Measurements from ENCODE around the gene HSPA12A.

Gene HSPA12A

DNA sequence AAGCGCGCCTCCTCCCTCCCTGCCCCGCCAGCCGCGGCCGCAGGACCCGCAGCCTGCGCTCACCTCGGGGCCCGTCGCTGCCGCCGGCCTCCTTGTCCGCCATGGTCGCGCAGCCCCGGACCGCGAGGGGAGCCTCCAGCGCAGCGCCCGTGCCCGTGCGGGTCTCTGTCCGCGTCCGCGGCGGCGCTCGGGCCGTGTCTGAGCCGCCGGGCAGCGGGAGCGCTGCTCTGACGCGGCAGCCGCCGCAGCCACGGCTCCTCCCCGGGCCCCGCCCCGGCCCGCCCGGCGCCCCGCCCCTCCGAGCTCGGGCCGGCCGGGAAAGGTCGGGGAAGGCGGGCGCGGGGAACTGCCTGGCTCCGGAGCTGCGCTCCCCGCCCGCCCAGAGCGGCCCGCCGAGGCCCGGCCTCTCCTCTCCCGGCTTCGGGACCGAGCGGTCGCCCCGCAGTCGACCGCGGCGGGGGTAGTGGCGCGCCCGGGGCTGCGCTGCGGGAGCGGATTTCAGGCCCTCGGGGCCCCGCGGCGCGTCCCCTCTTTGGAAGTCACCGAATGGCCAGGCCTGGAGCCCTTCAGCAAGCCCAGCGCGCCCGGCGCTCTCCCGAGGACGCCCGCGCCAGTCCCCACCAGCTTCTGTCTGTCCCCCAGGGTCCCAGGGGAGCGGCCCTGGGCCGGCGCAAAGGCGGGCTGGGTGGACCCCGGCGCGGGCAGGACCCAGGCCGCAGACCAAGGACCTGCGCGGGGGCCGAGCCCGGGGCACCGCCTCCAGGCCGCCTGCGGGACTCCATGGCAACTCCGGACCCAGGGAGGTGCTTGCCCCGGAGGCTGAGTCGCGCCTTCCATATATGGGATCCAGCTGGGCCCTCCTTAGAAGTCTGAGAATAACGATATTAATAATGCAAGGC lies at the start of gene HSPA12A:
Gene HSPA12A (minus strand): TSS at position 200 of the 899 bp plus-strand sequence. CDS start 97 bp downstream, at position 103.
- peak; percentile 29 for DNase-seq

- DNase-seq, result no peak
These were observed 48.9 kb upstream of the HSPA12A start for GRCh38 chr10:116791241-116791640.

- DNase-seq, result peak; percentile 74
These were observed 45.7 kb upstream of the HSPA12A start for GRCh38 chr10:116787893-116788665.

GRCh38 chr10:116787053-116787659 lies 44.8 kb upstream of the HSPA12A start:
- DNase-seq, result no peak

- no peak for DNase-seq
These were observed 43.5 kb upstream of the HSPA12A start for GRCh38 chr10:116785867-116786266.

DNA sequence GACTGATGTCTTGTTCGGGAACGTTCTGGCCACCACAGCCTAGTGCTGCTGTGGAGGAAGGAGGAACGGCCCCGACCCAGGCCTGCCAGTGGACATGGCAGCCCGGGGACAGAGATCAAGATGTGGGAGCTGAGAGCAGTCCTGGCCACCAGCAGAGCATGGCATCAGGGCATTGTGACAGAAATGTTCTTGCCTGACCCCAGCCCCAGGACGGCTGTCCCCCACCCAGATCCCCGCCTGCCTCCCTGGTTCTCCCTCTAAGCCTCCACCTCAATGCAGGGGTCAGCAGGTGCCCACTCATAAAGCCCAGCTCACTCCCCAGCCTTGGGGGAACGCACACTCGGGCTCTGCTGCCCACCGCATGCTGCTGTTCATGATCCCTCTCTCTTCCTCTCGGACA lies 42.9 kb upstream of the HSPA12A start:
- no peak for DNase-seq

DNA sequence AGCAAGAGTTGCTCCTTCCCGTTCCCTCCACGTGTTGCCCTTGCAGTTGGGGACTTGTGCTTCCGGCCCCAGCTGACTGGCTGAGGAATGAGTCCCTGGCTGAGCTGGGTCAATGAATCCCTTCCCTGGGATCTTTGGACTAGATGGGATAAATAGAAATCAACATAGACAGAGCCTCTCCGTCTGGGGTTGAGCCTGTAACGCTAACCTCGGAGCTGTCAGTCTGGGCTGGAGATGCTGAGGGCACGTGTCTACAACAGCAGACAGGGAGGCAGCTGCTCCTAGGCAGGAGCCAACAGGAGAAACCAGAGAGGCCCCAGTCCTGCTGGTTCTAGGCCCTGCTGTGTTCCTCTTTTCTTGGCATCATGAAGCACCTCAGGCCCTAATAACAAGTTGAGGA lies 42.3 kb upstream of the HSPA12A start:
- no peak for DNase-seq

DNA sequence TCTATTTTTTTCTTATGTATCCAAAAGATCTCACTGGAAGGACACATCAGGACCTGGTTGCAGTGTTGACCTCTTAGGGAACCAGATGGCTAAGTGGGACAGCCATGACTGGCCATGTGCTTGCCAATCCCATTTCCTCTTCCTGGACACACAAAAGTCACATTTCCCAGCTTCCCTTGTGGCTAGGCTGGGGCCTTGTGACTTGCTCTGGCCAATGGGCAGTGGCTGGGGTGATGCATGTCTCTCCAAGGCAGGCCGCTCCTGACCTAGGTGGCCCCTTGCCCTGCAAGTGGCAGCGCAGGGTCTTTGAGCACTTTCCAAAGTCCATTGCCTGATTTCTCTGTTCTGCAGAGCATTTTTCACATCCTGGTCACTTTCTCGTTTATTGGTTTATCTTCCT lies 41.7 kb upstream of the HSPA12A start:
- no peak for DNase-seq

GRCh38 chr10:116783011-116783655 lies 40.8 kb upstream of the HSPA12A start:
- DNase-seq, result no peak

- DNase-seq, result no peak
These were observed 39.1 kb upstream of the HSPA12A start for GRCh38 chr10:116781370-116781884.

DNA sequence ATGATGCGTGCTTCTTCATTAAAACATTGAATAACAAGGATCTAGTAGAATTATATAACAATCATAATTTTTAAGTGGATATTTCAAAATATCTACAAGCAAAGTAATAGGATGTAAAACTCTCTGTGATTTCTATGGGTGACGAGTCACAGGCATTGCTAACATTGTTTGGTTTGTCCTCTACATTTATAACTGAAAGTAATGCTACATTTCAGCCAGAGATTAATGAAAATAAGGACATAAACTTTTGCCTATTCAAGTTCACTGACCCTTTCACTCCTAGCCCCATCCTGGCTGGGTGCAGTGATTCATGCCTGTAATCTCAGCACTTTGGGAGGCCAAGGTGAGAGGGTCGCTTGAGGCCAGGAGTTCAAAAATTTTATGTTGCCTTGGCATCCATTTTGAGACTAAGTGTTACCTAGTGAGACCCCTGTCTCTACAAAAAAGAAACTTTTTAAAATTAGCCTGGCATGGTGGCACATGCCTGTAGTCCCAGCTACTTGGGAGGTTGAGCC lies 38.4 kb upstream of the HSPA12A start:
- no peak for DNase-seq

- no peak for DNase-seq
These were observed 36.8 kb upstream of the HSPA12A start for GRCh38 chr10:116779076-116779687.

DNA sequence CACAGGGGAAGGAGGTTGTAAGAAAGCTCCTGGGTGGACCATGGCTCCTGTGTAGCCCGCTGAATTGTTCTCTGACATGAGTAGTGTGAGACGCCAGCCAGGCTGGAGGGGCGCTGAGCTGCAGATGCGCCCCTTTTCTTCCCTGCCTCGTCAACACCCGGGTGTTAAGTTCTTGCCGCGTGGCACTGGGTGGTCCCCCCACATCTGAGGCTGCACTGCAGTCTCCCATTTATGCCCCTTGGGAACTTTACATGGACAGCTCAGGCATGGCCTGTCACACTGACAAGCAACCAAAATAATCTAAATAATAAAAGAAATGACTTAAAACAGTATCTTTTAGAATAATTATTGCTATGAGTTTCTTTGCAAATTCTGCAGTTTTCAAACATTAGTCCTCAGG lies 34.6 kb upstream of the HSPA12A start:
- no peak for DNase-seq

- DNase-seq, result no peak
These were observed 33.4 kb upstream of the HSPA12A start for GRCh38 chr10:116775488-116776400.

GRCh38 chr10:116774728-116775151 lies 32.4 kb upstream of the HSPA12A start:
- DNase-seq, result no peak

DNA sequence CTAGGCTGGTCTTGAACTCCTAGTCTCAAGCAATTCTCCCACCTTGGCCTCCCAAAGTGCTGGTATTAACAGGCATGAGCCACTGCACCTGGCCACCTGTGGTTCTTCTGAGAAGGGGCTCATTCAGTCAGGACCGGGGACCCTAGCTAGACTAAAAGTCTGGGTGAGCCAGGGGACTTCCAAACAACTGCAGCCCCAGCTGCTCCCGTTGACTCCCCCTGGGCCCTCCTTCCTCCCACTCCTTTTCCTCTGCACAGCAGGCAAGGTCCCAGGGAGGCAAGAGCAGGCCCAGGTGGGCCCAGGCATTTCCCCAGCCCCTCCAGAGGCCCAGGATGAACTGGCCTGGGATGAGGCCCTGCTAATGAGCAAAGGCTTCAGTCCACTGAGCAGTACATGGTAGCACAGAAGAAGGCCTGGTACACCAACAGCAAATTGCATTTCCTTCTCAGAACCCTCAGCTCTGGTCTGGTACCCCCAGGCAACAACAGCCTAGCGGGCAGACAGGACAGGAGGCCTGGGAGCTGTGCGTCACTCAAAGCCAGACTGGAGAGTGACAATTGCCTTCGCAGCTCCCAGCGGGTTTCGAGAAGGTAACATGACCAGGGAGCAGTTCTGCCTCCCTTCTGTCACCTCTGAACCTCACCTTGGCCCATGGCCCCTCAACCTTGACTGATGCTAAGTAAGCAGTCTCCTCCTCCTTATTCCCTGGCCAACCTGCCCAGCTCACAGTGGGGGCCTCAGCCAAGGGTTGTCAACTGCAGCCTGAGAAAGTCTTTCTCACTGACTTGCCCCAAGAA lies 30.7 kb upstream of the HSPA12A start:
- no peak for DNase-seq

- no peak for DNase-seq
These were observed 29.7 kb upstream of the HSPA12A start for GRCh38 chr10:116771959-116772585.

- DNase-seq, result no peak
These were observed 29.0 kb upstream of the HSPA12A start for GRCh38 chr10:116771101-116771958.

GRCh38 chr10:116770281-116770680 lies 27.9 kb upstream of the HSPA12A start:
- DNase-seq, result no peak
